Upper lobe of left lung (tissue), 4 donors: Measurements from ENCODE around the gene TMPRSS4.

Experiments
- CTCF ChIP-seq, 6 experiments: fragments of 450-650 bp in 4 of 6; fragments of 200-600 bp in 2 of 6; sonication (generic) in 2 of 6; IDR thresholded peaks; one replicate each; pipeline ENCODE4 v1.5.1; 2016 to 2019; ENCODE audit warnings: antibody characterized with exemption in 6 of 6
- POLR2A ChIP-seq, 4 donors: fragments of 450-650 bp; IDR thresholded peaks; one replicate each; pipeline ENCODE4 v1.5.1; 2016 to 2017; ENCODE audit warnings: antibody characterized with exemption in 4 of 4, mild to moderate bottlenecking in 2 of 4
- POLR2AphosphoS5 ChIP-seq, 2 donors: sonication (generic); formaldehyde crosslinking; IDR thresholded peaks; one replicate each; pipeline ENCODE4 v1.5.1; 2017; ENCODE audit warnings: antibody characterized with exemption in 2 of 2

GRCh38 chr11:118065384-118065783 lies 11.5 kb upstream of the TMPRSS4 start:
- no peak for TF ChIP-seq CTCF (IDR thresholded peaks at IDR 0.05)
- TF ChIP-seq POLR2AphosphoS5 (IDR thresholded peaks at IDR 0.05) = no peak
- no peak for TF ChIP-seq POLR2A (IDR thresholded peaks at IDR 0.05)
